Hepatocyte (in vitro differentiated cells): ENCODE results near the gene SLC66A3.

Experiments used
- CTCF ChIP-seq: fragments of 200-600 bp; sonication (generic); IDR thresholded peaks from 2 replicates; pipeline ENCODE4 v1.5.1; 2016; ENCODE audit warnings: antibody characterized with exemption, mild to moderate bottlenecking; ENCODE audit not compliant: poor library complexity
- EZH2 ChIP-seq: fragments of 200-600 bp; sonication (generic); IDR thresholded peaks from 2 replicates; pipeline ENCODE4 v1.6.1; 2016; ENCODE audit warnings: antibody characterized with exemption, mild to moderate bottlenecking, borderline replicate concordance
- EZH2phosphoT487 ChIP-seq: fragments of 200-600 bp; sonication (generic); IDR thresholded peaks from one replicate; pipeline ENCODE4 v1.6.1; 2018; ENCODE audit warnings: antibody characterized with exemption, mild to moderate bottlenecking, low read depth, moderate library complexity; ENCODE audit not compliant: unreplicated experiment, severe bottlenecking

- TF ChIP-seq CTCF (no peak), EZH2 (no peak), EZH2phosphoT487 (no peak)
Observed at GRCh38 chr2:11118761-11119160, 36.5 kb upstream of the SLC66A3 start.
